Ascending aorta (tissue), 2 donors: ENCODE results near the gene YPEL5. TPM values are rescaled to one million over a fixed set of nuclear protein-coding genes. Genes with fewer than 3 reads are reported as not detected.
"Not testable (repeated sequence)": the region's sequence is repeated elsewhere in the genome, so short reads cannot be mapped to it uniquely, and the experiment has no call there.

Experiments
- DNase-seq, 2 donors: peaks; one replicate each; pipeline ENCODE4 v3.0.0-alpha.2; 2019; ENCODE audit warnings: low spot score in 2 of 2
- H3K27ac ChIP-seq, 2 donors: fragments of 200-600 bp; sonication (generic); one replicate each; pipeline ENCODE4 v1.5.1; 2016 to 2017; ENCODE audit warnings: mild to moderate bottlenecking in 1 of 2
- H3K27me3 ChIP-seq: fragments of 200-600 bp; sonication (generic); one replicate; pipeline ENCODE4 v1.5.1; 2017
- H3K36me3 ChIP-seq, 2 donors: fragments of 200-600 bp; sonication (generic); one replicate each; pipeline ENCODE4 v1.5.1; 2016
- H3K4me1 ChIP-seq, 2 donors: fragments of 200-600 bp; sonication (generic); one replicate each; pipeline ENCODE4 v1.5.1; 2016 to 2017; ENCODE audit warnings: mild to moderate bottlenecking in 1 of 2
- H3K4me3 ChIP-seq, 2 donors: fragments of 200-600 bp; sonication (generic); one replicate each; pipeline ENCODE4 v1.5.1; 2016 to 2017; ENCODE audit warnings: mild to moderate bottlenecking in 1 of 2
- H3K9me3 ChIP-seq, 2 donors: fragments of 200-600 bp; sonication (generic); one replicate each; pipeline ENCODE4 v1.5.1; 2016
- CTCF ChIP-seq, 3 experiments: fragments of 200-600 bp in 2 of 3; fragments of 450-650 bp in 1 of 3; sonication (generic) in 2 of 3; IDR thresholded peaks; one replicate each; pipeline ENCODE4 v1.5.1; 2016 to 2019; ENCODE audit warnings: antibody characterized with exemption in 3 of 3, mild to moderate bottlenecking in 1 of 3, moderate library complexity in 1 of 3
- intact Hi-C: fragments of 100-400 bp; cut with DNase I; formaldehyde crosslinking; loops from one replicate; pipeline ENCODE4 v1.15.1; 2023
- total RNA-seq: library from RNA; depleted of rRNA; stranded (reverse); fragments of >200 nt; gene quantifications from one replicate; pipeline ENCODE4 v1.1.0, GENCODE V29; 2016

The YPEL5 gene
- total RNA-seq, 1 donor from 2014 or later: 14.2 TPM

- TF ChIP-seq CTCF (IDR thresholded peaks at IDR 0.05): no peak
- H3K27me3 ChIP-seq: no peaks in the 10 kb centered on the region
- H3K4me3 ChIP-seq: no peak overlapping the region
- H3K36me3 ChIP-seq: no peaks in the 10 kb centered on the region
- H3K4me1 ChIP-seq: no peaks in the 10 kb centered on the region
- intact Hi-C loops: no loop called here
- H3K27ac ChIP-seq: no peak overlapping the region
- H3K9me3 ChIP-seq: no peaks in the 10 kb centered on the region
- DNase-seq: no peak
These were observed 40.3 kb upstream of the YPEL5 start for GRCh38 chr2:30106543-30106942.

- Histone ChIP-seq H3K9me3 (no peaks in the 10 kb centered on the region), H3K4me3 (no peak overlapping the region), H3K4me1 (no peaks in the 10 kb centered on the region), H3K27me3 (no peaks in the 10 kb centered on the region), H3K36me3 (no peaks in the 10 kb centered on the region), H3K27ac (no peak overlapping the region)
- DNase-seq: no peak
- TF ChIP-seq CTCF (IDR thresholded peaks at IDR 0.05): no peak
- intact Hi-C loops: no loop called here
These were observed 38.6 kb upstream of the YPEL5 start for GRCh38 chr2:30108192-30108591.

GRCh38 chr2:30108851-30109250 is 38.0 kb upstream of the YPEL5 start:
- H3K27ac ChIP-seq: no peak overlapping the region
- intact Hi-C loops: no loop called here
- H3K36me3 ChIP-seq: no peaks in the 10 kb centered on the region
- H3K4me1 ChIP-seq: peaks cover 0 to 4% of the 10 kb centered on the region in 2 donors
- no peaks in the 10 kb centered on the region for H3K27me3 ChIP-seq
- TF ChIP-seq CTCF (IDR thresholded peaks at IDR 0.05): no peak
- no peak for DNase-seq
- no peaks in the 10 kb centered on the region for H3K9me3 ChIP-seq
- H3K4me3 ChIP-seq: no peak overlapping the region

GRCh38 chr2:30109856-30110255 is 37.0 kb upstream of the YPEL5 start:
- Histone ChIP-seq H3K27ac (no peak overlapping the region), H3K36me3 (no peaks in the 10 kb centered on the region), H3K4me1 (peaks cover 0 to 8% of the 10 kb centered on the region in 2 donors), H3K27me3 (no peaks in the 10 kb centered on the region), H3K4me3 (no peak overlapping the region), H3K9me3 (no peaks in the 10 kb centered on the region)
- intact Hi-C loops: no loop called here
- no peak for DNase-seq
- no peak for TF ChIP-seq CTCF (IDR thresholded peaks at IDR 0.05)

- Histone ChIP-seq H3K4me3 (no peak overlapping the region), H3K4me1 (peaks cover 0 to 8% of the 10 kb centered on the region in 2 donors), H3K36me3 (no peaks in the 10 kb centered on the region), H3K27me3 (no peaks in the 10 kb centered on the region), H3K27ac (no peak overlapping the region), H3K9me3 (no peaks in the 10 kb centered on the region)
- TF ChIP-seq CTCF (IDR thresholded peaks at IDR 0.05): no peak
- DNase-seq: no peak
- intact Hi-C loops: no loop called here
These were observed 36.0 kb upstream of the YPEL5 start for GRCh38 chr2:30110773-30111172.

- H3K27me3 ChIP-seq, DNase-seq, H3K4me3 ChIP-seq, intact Hi-C loops, H3K27ac ChIP-seq, H3K4me1 ChIP-seq, H3K9me3 ChIP-seq, H3K36me3 ChIP-seq: not testable (repeated sequence)
These were observed 35.6 kb upstream of the YPEL5 start for GRCh38 chr2:30111186-30111585.
